ENCODE data around the gene BTBD6.

BTBD6 gene

DNA sequence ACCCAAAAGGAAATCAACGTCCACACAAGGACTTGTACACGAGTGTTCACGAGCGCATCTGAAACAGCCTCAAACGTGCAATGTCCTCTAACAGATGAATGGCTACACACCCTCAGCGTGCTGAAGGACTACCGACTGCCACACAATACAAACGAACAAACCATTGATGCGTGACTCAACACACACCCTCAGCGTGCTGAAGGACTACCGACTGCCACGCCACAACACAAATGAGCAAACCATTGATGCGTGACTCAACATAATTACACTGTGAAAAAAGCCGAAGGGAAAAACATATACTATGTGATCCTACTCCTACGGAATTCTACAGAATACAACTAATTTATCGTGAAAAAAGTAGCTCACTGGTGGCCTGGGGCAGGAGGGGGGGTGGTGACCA, 25.1 kb upstream of the BTBD6 start:
- TF ChIP-seq ZC3H10 (CRISPR knock-in tag; IDR thresholded peaks at IDR 0.05) (no peak), ZNF565 (CRISPR knock-in tag; conservative IDR thresholded peaks at IDR 0.05; ENCODE audit: low read depth) (no peak), ISL1 (CRISPR knock-in tag; IDR thresholded peaks at IDR 0.05) (no peak), OSR1 (CRISPR knock-in tag; IDR thresholded peaks at IDR 0.05) (no peak), RARB (CRISPR knock-in tag; IDR thresholded peaks at IDR 0.05) (no peak), BACH2 (CRISPR knock-in tag; IDR thresholded peaks at IDR 0.05; ENCODE audit: borderline replicate concordance) (no peak), ZNF70 (CRISPR knock-in tag; IDR thresholded peaks at IDR 0.05) (no peak), ZFP3 (CRISPR knock-in tag; IDR thresholded peaks at IDR 0.05) (no peak), ZFP30 (CRISPR knock-in tag; IDR thresholded peaks at IDR 0.05) (no peak), TCF4 (CRISPR knock-in tag; IDR thresholded peaks at IDR 0.05; ENCODE audit: borderline replicate concordance) (no peak), ARNTL (CRISPR knock-in tag; IDR thresholded peaks at IDR 0.05; ENCODE audit: borderline replicate concordance, low read depth) (no peak), CSDC2 (CRISPR knock-in tag; IDR thresholded peaks at IDR 0.05) (no peak)
- TF ChIP-seq, protein P1, sequence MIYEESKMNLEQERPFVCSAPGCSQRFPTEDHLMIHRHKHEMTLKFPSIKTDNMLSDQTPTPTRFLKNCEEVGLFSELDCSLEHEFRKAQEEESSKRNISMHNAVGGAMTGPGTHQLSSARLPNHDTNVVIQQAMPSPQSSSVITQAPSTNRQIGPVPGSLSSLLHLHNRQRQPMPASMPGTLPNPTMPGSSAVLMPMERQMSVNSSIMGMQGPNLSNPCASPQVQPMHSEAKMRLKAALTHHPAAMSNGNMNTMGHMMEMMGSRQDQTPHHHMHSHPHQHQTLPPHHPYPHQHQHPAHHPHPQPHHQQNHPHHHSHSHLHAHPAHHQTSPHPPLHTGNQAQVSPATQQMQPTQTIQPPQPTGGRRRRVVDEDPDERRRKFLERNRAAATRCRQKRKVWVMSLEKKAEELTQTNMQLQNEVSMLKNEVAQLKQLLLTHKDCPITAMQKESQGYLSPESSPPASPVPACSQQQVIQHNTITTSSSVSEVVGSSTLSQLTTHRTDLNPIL (CRISPR knock-in tag; IDR thresholded peaks at IDR 0.05; ENCODE audit: low read depth): no peak
- TF ChIP-seq, protein P2, sequence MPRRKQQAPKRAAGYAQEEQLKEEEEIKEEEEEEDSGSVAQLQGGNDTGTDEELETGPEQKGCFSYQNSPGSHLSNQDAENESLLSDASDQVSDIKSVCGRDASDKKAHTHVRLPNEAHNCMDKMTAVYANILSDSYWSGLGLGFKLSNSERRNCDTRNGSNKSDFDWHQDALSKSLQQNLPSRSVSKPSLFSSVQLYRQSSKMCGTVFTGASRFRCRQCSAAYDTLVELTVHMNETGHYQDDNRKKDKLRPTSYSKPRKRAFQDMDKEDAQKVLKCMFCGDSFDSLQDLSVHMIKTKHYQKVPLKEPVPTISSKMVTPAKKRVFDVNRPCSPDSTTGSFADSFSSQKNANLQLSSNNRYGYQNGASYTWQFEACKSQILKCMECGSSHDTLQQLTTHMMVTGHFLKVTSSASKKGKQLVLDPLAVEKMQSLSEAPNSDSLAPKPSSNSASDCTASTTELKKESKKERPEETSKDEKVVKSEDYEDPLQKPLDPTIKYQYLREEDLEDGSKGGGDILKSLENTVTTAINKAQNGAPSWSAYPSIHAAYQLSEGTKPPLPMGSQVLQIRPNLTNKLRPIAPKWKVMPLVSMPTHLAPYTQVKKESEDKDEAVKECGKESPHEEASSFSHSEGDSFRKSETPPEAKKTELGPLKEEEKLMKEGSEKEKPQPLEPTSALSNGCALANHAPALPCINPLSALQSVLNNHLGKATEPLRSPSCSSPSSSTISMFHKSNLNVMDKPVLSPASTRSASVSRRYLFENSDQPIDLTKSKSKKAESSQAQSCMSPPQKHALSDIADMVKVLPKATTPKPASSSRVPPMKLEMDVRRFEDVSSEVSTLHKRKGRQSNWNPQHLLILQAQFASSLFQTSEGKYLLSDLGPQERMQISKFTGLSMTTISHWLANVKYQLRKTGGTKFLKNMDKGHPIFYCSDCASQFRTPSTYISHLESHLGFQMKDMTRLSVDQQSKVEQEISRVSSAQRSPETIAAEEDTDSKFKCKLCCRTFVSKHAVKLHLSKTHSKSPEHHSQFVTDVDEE (CRISPR knock-in tag; IDR thresholded peaks at IDR 0.05): no peak
- no peak for ATAC-seq

DNA sequence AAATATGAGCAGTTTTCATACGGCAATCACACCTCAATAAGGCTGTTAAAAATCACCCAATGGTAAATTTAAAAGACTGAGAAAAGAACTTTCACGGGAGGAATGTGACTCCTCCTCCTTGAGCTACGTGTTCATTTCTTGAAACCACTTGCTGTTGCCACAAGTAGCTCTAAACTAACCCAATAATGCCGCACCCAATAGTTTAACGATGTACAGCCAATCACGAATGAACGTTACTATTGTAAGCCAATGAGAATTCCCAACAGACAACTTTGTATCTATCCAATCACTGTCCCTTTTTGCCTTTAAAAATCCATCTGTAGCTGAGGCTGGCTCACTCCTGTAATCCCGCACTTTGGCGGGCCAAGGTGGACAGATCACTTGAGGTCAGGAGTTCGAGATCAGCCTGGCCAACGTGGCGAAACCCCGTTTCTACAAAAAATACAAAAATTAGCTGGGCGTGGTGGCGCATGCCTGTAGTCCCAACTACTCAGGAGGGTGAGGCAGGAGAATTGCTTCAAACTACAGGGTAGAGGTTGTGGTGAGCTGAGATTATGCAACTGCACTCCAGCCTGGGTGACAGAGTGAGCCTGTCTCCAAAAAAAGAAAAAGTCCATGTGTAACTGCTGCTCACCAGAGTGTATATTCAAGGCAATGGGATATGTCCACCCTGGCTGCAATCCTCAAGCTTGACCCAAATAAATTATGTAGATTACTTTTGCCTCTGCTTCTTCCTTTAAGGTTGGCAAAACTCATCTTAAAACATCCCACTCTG, 24.4 kb upstream of the BTBD6 start:
- no peak for TF ChIP-seq TCF4 (CRISPR knock-in tag; IDR thresholded peaks at IDR 0.05; ENCODE audit: borderline replicate concordance)

DNA sequence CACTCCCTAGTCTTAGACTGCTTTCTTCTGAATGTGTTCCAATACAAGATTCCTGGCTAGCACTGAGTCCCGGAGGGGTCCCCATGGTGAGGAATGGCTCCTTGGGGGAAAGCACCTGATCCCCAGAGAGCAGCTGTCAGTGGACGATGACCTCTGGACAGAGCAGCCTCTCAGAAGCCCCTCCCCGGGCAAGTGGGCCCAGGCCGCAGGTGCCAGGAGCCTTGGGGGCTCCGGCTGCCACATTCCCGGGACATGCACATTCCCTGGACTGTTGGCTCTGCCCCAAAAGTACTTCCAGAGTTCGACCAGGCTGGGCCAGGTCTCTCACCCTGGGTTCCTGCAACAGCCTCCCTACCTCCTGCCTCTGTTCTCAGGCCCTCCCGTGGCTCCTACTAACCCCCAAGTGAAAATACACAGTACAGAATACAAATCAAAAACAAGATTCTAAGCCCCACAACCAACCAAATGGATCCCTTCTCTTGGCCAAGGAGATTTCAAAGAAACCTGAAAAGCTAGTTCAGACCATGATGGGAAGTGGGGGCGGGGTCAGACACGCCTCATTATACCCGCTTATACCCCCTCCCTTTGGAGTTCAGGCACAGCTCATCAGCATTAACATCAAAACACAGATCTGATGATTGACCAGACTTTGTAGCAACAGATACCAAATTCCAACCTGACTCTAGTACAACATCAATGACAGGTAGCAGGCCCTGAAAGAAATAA, 23.3 kb upstream of the BTBD6 start:
- no peak for TF ChIP-seq ZFP30 (CRISPR knock-in tag; IDR thresholded peaks at IDR 0.05)
- no peak for TF ChIP-seq ZNF70 (CRISPR knock-in tag; IDR thresholded peaks at IDR 0.05)
- TF ChIP-seq ESRRG (CRISPR knock-in tag; IDR thresholded peaks at IDR 0.05): no peak
- TF ChIP-seq OSR1 (CRISPR knock-in tag; IDR thresholded peaks at IDR 0.05): no peak
- TF ChIP-seq RARB (CRISPR knock-in tag; IDR thresholded peaks at IDR 0.05): no peak
- TF ChIP-seq, protein P3, sequence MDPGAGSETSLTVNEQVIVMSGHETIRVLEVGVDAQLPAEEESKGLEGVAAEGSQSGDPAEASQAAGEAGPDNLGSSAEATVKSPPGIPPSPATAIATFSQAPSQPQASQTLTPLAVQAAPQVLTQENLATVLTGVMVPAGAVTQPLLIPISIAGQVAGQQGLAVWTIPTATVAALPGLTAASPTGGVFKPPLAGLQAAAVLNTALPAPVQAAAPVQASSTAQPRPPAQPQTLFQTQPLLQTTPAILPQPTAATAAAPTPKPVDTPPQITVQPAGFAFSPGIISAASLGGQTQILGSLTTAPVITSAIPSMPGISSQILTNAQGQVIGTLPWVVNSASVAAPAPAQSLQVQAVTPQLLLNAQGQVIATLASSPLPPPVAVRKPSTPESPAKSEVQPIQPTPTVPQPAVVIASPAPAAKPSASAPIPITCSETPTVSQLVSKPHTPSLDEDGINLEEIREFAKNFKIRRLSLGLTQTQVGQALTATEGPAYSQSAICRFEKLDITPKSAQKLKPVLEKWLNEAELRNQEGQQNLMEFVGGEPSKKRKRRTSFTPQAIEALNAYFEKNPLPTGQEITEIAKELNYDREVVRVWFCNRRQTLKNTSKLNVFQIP (CRISPR knock-in tag; IDR thresholded peaks at IDR 0.05; ENCODE audit: borderline replicate concordance, low read depth): no peak
- TF ChIP-seq BACH2 (CRISPR knock-in tag; IDR thresholded peaks at IDR 0.05; ENCODE audit: borderline replicate concordance): no peak
- TF ChIP-seq ZNF565 (CRISPR knock-in tag; conservative IDR thresholded peaks at IDR 0.05; ENCODE audit: low read depth): no peak
- TF ChIP-seq, protein P2 (CRISPR knock-in tag; IDR thresholded peaks at IDR 0.05): no peak
- no peak for TF ChIP-seq GLIS3 (CRISPR knock-in tag; IDR thresholded peaks at IDR 0.05)
- TF ChIP-seq TOX (CRISPR knock-in tag; IDR thresholded peaks at IDR 0.05; ENCODE audit: borderline replicate concordance): no peak
- no peak for TF ChIP-seq ISL1 (CRISPR knock-in tag; IDR thresholded peaks at IDR 0.05)
- TF ChIP-seq ZNF8 (CRISPR knock-in tag; IDR thresholded peaks at IDR 0.05): no peak
- no peak for TF ChIP-seq ZFP3 (CRISPR knock-in tag; IDR thresholded peaks at IDR 0.05)
- TF ChIP-seq, protein P1 (CRISPR knock-in tag; IDR thresholded peaks at IDR 0.05; ENCODE audit: low read depth): no peak
- TF ChIP-seq, protein P4, sequence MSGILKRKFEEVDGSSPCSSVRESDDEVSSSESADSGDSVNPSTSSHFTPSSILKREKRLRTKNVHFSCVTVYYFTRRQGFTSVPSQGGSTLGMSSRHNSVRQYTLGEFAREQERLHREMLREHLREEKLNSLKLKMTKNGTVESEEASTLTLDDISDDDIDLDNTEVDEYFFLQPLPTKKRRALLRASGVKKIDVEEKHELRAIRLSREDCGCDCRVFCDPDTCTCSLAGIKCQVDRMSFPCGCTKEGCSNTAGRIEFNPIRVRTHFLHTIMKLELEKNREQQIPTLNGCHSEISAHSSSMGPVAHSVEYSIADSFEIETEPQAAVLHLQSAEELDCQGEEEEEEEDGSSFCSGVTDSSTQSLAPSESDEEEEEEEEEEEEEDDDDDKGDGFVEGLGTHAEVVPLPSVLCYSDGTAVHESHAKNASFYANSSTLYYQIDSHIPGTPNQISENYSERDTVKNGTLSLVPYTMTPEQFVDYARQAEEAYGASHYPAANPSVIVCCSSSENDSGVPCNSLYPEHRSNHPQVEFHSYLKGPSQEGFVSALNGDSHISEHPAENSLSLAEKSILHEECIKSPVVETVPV (CRISPR knock-in tag; IDR thresholded peaks at IDR 0.05): no peak
- TF ChIP-seq ARNTL (CRISPR knock-in tag; IDR thresholded peaks at IDR 0.05; ENCODE audit: borderline replicate concordance, low read depth): no peak
- TF ChIP-seq SNAI2 (CRISPR knock-in tag; IDR thresholded peaks at IDR 0.05): no peak
- TF ChIP-seq TCF4 (CRISPR knock-in tag; IDR thresholded peaks at IDR 0.05; ENCODE audit: borderline replicate concordance): no peak
- no peak for TF ChIP-seq PPARA (CRISPR knock-in tag; IDR thresholded peaks at IDR 0.05; ENCODE audit: borderline replicate concordance)
- no peak for ATAC-seq

More for the DNA sequence above, 24.4 kb upstream of the BTBD6 start:
- ATAC-seq: no peak
